OCI-LY1 (cell line): ENCODE data around the gene ATXN7L1.

Experiments
- H2AFZ ChIP-seq: fragments of 200-600 bp; sonication (generic), shearing (Covaris generic); 2 replicates; pipeline ENCODE4 v1.6.0; 2014; ENCODE audit warnings: antibody characterized with exemption, mild to moderate bottlenecking, low read length
- H3F3A ChIP-seq: fragments of 200-600 bp; sonication (generic), shearing (Covaris generic); 2 replicates; pipeline ENCODE4 v1.6.0; 2014; ENCODE audit warnings: mild to moderate bottlenecking, antibody characterized with exemption, low read length, moderate library complexity; ENCODE audit not compliant: insufficient read depth
- H3K27ac ChIP-seq: fragments of 200-600 bp; sonication (generic); 2 replicates; pipeline ENCODE4 v1.5.1; 2014; ENCODE audit warnings: low read length, mixed run types, mild to moderate bottlenecking, low read depth; ENCODE audit not compliant: poor library complexity, severe bottlenecking
- H3K27me3 ChIP-seq: fragments of 200-600 bp; sonication (generic); 2 replicates; pipeline ENCODE4 v1.6.0; 2014; ENCODE audit warnings: antibody characterized with exemption, mild to moderate bottlenecking, low read length, moderate library complexity; ENCODE audit not compliant: insufficient read depth
- H3K36me3 ChIP-seq: fragments of 200-600 bp; sonication (generic); 2 replicates; pipeline ENCODE4 v1.6.1; 2014; ENCODE audit warnings: mild to moderate bottlenecking, antibody characterized with exemption, low read length, moderate library complexity, mixed read lengths; ENCODE audit not compliant: insufficient read depth
- H3K4me1 ChIP-seq: fragments of 200-600 bp; sonication (generic); 2 replicates; pipeline ENCODE4 v1.5.1; 2014; ENCODE audit warnings: mild to moderate bottlenecking, low read length, moderate library complexity; ENCODE audit not compliant: insufficient read depth, severe bottlenecking
- H3K4me2 ChIP-seq: fragments of 200-600 bp; sonication (generic), shearing (Covaris generic); 2 replicates; pipeline ENCODE4 v1.6.1; 2014; ENCODE audit warnings: low read length
- H3K4me3 ChIP-seq: fragments of 200-600 bp; sonication (generic); 2 replicates; pipeline ENCODE4 v1.5.1; 2014; ENCODE audit warnings: low read length, low read depth, mild to moderate bottlenecking, mixed read lengths; ENCODE audit not compliant: poor library complexity, severe bottlenecking
- H3K79me2 ChIP-seq: fragments of 200-600 bp; shearing (Covaris generic); 2 replicates; pipeline ENCODE4 v1.6.1; 2016; ENCODE audit warnings: mixed run types, low read length, mixed read lengths; ENCODE audit not compliant: insufficient read depth
- H3K9ac ChIP-seq: fragments of 200-600 bp; sonication (generic), shearing (Covaris generic); 2 replicates; pipeline ENCODE4 v1.6.1; 2014; ENCODE audit warnings: mild to moderate bottlenecking, low read length, mixed read lengths
- H3K9me2 ChIP-seq: fragments of 200-600 bp; sonication (generic), shearing (Covaris generic); 2 replicates; pipeline ENCODE4 v1.6.1; 2014; ENCODE audit warnings: low read depth, mild to moderate bottlenecking, low read length, mixed read lengths
- H3K9me3 ChIP-seq: fragments of 200-600 bp; shearing (Covaris generic); 2 replicates; pipeline ENCODE4 v1.6.1; 2014; ENCODE audit warnings: low read length, mixed read lengths
- H4K20me1 ChIP-seq: fragments of 200-600 bp; sonication (generic), shearing (Covaris generic); 2 replicates; pipeline ENCODE4 v1.6.0; 2016; ENCODE audit warnings: mild to moderate bottlenecking, low read length; ENCODE audit not compliant: insufficient read depth
- EZH2 ChIP-seq: fragments of 200-600 bp; sonication (generic), shearing (Covaris generic); IDR thresholded peaks from 2 replicates; pipeline ENCODE4 v1.8.0; 2017; ENCODE audit warnings: borderline replicate concordance, mixed run types, mild to moderate bottlenecking, antibody characterized with exemption, low read length, moderate library complexity, mixed read lengths
- TF ChIP-seq, protein P1 (sequence below): fragments of 200-600 bp; sonication (generic), shearing (Covaris generic); IDR thresholded peaks from 2 replicates; pipeline ENCODE4 v1.5.1; 2017; ENCODE audit warnings: mild to moderate bottlenecking, antibody characterized with exemption, low read length, moderate library complexity, mixed read lengths

The ATXN7L1 gene

DNA sequence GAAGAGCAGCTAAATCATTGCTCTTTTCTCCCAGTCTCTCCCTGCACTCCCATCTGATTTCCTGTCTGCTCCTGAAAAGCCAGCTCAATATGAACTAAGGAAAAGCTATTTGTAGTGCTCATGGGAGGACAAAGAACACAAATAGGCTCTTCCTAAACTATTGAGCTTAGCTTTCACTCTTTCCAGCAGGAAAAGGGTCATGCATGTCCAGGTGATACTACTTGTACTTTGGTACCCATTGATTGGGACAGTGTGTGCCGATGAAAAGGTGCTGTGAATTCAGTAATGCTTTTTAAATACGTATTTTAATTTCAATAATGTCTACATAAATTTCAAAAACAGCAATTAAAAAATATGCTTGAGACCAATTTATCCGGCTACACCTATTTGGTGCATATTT is 37.5 kb upstream of the ATXN7L1 start:
- TF ChIP-seq EZH2: no peak
- TF ChIP-seq, protein P1, sequence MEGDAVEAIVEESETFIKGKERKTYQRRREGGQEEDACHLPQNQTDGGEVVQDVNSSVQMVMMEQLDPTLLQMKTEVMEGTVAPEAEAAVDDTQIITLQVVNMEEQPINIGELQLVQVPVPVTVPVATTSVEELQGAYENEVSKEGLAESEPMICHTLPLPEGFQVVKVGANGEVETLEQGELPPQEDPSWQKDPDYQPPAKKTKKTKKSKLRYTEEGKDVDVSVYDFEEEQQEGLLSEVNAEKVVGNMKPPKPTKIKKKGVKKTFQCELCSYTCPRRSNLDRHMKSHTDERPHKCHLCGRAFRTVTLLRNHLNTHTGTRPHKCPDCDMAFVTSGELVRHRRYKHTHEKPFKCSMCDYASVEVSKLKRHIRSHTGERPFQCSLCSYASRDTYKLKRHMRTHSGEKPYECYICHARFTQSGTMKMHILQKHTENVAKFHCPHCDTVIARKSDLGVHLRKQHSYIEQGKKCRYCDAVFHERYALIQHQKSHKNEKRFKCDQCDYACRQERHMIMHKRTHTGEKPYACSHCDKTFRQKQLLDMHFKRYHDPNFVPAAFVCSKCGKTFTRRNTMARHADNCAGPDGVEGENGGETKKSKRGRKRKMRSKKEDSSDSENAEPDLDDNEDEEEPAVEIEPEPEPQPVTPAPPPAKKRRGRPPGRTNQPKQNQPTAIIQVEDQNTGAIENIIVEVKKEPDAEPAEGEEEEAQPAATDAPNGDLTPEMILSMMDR: no peak
- peaks cover 2% of the 10 kb centered on the region; the same call in 1 of the 2 replicates for H3K27me3 ChIP-seq
- no peaks in the 10 kb centered on the region for H3K36me3 ChIP-seq
- H3F3A ChIP-seq: no peaks in the 10 kb centered on the region
- no peak overlapping the region for H2AFZ ChIP-seq
- H3K9ac ChIP-seq: no peak overlapping the region
- H3K79me2 ChIP-seq: no peaks in the 10 kb centered on the region
- H3K9me3 ChIP-seq: no peaks in the 10 kb centered on the region
- H3K4me1 ChIP-seq: no peaks in the 10 kb centered on the region
- H3K4me2 ChIP-seq: no peak overlapping the region
- H3K27ac ChIP-seq: no peak overlapping the region
- no peaks in the 10 kb centered on the region for H4K20me1 ChIP-seq
- H3K9me2 ChIP-seq: no peaks in the 10 kb centered on the region
- H3K4me3 ChIP-seq: no peak overlapping the region

DNA sequence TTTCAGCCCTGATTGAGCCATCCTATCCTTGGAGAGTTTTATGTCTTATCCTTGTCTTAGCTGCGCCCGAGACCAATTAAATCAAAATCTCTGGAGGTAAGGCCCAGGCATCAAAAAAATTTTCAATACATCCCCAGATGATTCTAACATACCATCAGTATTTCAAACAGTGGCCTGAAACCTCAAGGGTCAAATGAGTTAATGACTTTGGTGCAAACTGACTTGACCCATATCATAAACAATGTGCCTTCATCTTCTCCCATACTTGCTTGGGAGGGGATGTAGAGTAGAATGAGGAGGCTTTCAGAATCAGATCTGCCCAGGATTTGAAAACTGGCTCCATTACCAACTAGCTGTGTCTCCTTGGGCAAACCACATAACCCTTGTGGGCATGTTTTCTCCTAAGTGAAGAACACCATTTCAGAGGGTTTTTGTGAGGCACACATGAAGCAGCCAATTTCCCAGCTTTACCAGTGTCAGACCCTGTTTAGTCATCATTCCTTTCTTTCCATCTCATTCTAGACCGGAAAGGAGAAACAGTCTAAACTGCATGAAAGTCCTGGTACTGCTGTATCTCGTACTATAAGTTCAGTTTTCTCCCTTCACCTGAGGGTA is 35.7 kb upstream of the ATXN7L1 start:
- Histone ChIP-seq H3K4me1 (no peaks in the 10 kb centered on the region), H3K9me2 (no peaks in the 10 kb centered on the region), H3K36me3 (no peaks in the 10 kb centered on the region), H4K20me1 (no peaks in the 10 kb centered on the region), H3F3A (no peaks in the 10 kb centered on the region), H3K79me2 (no peaks in the 10 kb centered on the region), H3K9me3 (no peaks in the 10 kb centered on the region), H3K27ac (no peak overlapping the region), H3K9ac (no peak overlapping the region), H2AFZ (no peak overlapping the region), H3K4me2 (no peak overlapping the region), H3K4me3 (no peak overlapping the region), H3K27me3 (peaks cover 2% of the 10 kb centered on the region; the same call in 1 of the 2 replicates)
- TF ChIP-seq, protein P1: no peak
- no peak for TF ChIP-seq EZH2

DNA sequence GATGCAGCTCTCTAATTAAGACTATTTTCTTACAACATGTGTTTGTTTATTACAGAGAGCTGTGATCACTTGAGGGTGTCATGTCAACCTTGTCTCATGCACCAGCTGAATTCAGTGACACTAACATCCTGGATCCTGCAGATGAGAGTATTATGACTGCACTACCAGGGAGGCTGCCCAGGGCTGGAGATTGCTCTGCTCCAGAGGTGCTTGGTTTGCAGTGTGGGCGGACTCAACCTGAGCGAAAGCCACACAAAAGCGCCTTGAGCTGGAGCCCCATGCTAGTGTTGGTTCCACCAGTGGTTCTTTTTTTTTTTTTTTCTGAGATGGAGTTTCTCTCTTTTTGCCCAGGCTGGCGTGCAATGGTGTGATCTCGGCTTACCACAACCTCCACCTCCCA is 33.8 kb upstream of the ATXN7L1 start:
- Histone ChIP-seq H3K36me3 (no peaks in the 10 kb centered on the region), H4K20me1 (no peaks in the 10 kb centered on the region), H2AFZ (no peak overlapping the region), H3K27ac (no peak overlapping the region), H3K4me1 (no peaks in the 10 kb centered on the region), H3K9ac (no peak overlapping the region), H3F3A (no peaks in the 10 kb centered on the region), H3K4me2 (no peak overlapping the region), H3K27me3 (peaks cover 2% of the 10 kb centered on the region; the same call in 1 of the 2 replicates), H3K9me2 (no peaks in the 10 kb centered on the region), H3K79me2 (no peaks in the 10 kb centered on the region), H3K9me3 (no peaks in the 10 kb centered on the region), H3K4me3 (no peak overlapping the region)
- no peak for TF ChIP-seq EZH2
- TF ChIP-seq, protein P1: no peak
